NCI-H1930 (cell line): ENCODE results near the gene ZNF595.
"Not testable (repeated sequence)": the region's sequence is repeated elsewhere in the genome, so short reads cannot be mapped to it uniquely, and the experiment has no call there.

Source experiments
- DNase-seq, 2 experiments: peaks; one replicate each; lab custom pipeline; 2025; lab: John Stamatoyannopoulos, UW

ZNF595 gene

GRCh38 chr4:52804-53479 is at the start of gene ZNF595:
Gene ZNF595, plus strand, starts transcription at chr4:53321. Its CDS starts 168 bp downstream, at chr4:53489.
- DNase-seq = not testable (repeated sequence)

GRCh38 chr4:9937-10870 is 42.9 kb upstream of the ZNF595 start:
- DNase-seq = not testable (repeated sequence)

GRCh38 chr4:11095-11815 is 41.9 kb upstream of the ZNF595 start:
- not testable (repeated sequence) for DNase-seq

- DNase-seq = not testable (repeated sequence)
Measured at GRCh38 chr4:11816-12417, 41.2 kb upstream of the ZNF595 start.

GRCh38 chr4:18128-18527 is 35.0 kb upstream of the ZNF595 start:
- not testable (repeated sequence) for DNase-seq

GRCh38 chr4:18589-18988 is 34.5 kb upstream of the ZNF595 start:
- not testable (repeated sequence) for DNase-seq

- not testable (repeated sequence) for DNase-seq
Measured at GRCh38 chr4:22882-23281, 30.2 kb upstream of the ZNF595 start.

- DNase-seq = not testable (repeated sequence)
Measured at GRCh38 chr4:24359-24758, 28.8 kb upstream of the ZNF595 start.

GRCh38 chr4:27501-27900 is 25.6 kb upstream of the ZNF595 start:
- not testable (repeated sequence) for DNase-seq

GRCh38 chr4:28767-29542 is 24.2 kb upstream of the ZNF595 start:
- DNase-seq = not testable (repeated sequence)

- DNase-seq = not testable (repeated sequence)
Measured at GRCh38 chr4:33314-33713, 19.8 kb upstream of the ZNF595 start.

- not testable (repeated sequence) for DNase-seq
Measured at GRCh38 chr4:36559-37415, 16.3 kb upstream of the ZNF595 start.

- not testable (repeated sequence) for DNase-seq
Measured at GRCh38 chr4:38202-38601, 14.9 kb upstream of the ZNF595 start.

- not testable (repeated sequence) for DNase-seq
Measured at GRCh38 chr4:43375-43774, 9.7 kb upstream of the ZNF595 start.

- DNase-seq = not testable (repeated sequence)
Measured at GRCh38 chr4:51253-51652, 1.9 kb upstream of the ZNF595 start.

GRCh38 chr4:51655-52277 is 1.4 kb upstream of the ZNF595 start:
- DNase-seq = not testable (repeated sequence)

GRCh38 chr4:53521-53920 is 400 bp downstream of the ZNF595 start:
- DNase-seq = not testable (repeated sequence)

- DNase-seq = not testable (repeated sequence)
Measured at GRCh38 chr4:64733-65132, 11.6 kb downstream of the ZNF595 start.

GRCh38 chr4:71830-72229 is 18.7 kb downstream of the ZNF595 start:
- DNase-seq = no peak

GRCh38 chr4:85951-86350 is 32.8 kb downstream of the ZNF595 start:
- no peak for DNase-seq
